Neural progenitor cell (in vitro differentiated cells): ENCODE data around the gene GNB1.
"Not testable (repeated sequence)": the region's sequence is repeated elsewhere in the genome, so short reads cannot be mapped to it uniquely, and the experiment has no call there.

Experiments used
- CTCF ChIP-seq: fragments of 200-600 bp; sonication (generic); IDR thresholded peaks from 2 replicates; pipeline ENCODE4 v1.5.1; 2017; ENCODE audit warnings: antibody characterized with exemption, mild to moderate bottlenecking
- EZH2 ChIP-seq: fragments of 200-600 bp; sonication (generic); IDR thresholded peaks from 2 replicates; pipeline ENCODE4 v1.6.1; 2017; ENCODE audit warnings: antibody characterized with exemption, mild to moderate bottlenecking, moderate library complexity

DNA sequence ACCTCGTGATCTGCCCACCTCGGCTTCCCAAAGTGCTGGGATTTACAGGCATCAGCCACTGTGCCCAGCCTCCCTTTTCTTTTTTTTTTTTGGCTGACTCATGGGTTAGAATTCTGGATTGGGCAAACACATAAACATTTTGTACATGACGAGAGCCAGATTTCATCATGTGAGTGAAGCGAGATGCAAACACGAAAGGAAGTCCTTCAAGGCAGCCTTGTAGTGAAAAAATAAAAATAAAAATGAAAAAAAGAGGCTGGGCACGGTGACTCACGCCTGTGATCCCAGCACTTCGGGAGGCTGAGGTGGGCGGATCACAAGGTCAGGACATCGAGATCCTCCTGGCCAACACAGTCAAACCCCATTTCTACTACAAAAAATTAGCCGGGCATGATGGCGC is 149.9 kb downstream of the GNB1 start:
- not testable (repeated sequence) for TF ChIP-seq CTCF, EZH2
